Lung (tissue), 12 donors: ENCODE measurements around the gene SLC34A1. TPM values are rescaled to one million over a fixed set of nuclear protein-coding genes. Genes with fewer than 3 reads are reported as not detected.

Experiments
- ATAC-seq: fragments of 200-7000 bp; cut with Tn5 transposase; one replicate; pipeline ENCODE4 v1.9.1; 2020; ENCODE audit warnings: moderate number of reproducible peaks; ENCODE audit not compliant: insufficient read depth, low FRiP score
- DNase-seq, 3 donors: peaks; one replicate each; pipeline ENCODE4 v3.0.0-alpha.2; 2013 to 2017
- H3K27ac ChIP-seq, 2 donors: one replicate each; pipeline ENCODE4 v1.5.1; 2013; ENCODE audit warnings: mild to moderate bottlenecking in 2 of 2, moderate library complexity in 2 of 2, control low read depth in 1 of 2, inconsistent platforms in 1 of 2, low read depth in 1 of 2, low read length in 1 of 2
- H3K27me3 ChIP-seq, 3 donors: one replicate each; pipeline ENCODE4 v1.5.1; 2013; ENCODE audit warnings: low read length in 2 of 3; ENCODE audit not compliant: control insufficient read depth in 3 of 3, insufficient read depth in 3 of 3
- H3K36me3 ChIP-seq, 4 donors: one replicate each; pipeline ENCODE4 v1.5.1; 2013; ENCODE audit warnings: low read length in 4 of 4, mild to moderate bottlenecking in 1 of 4, moderate library complexity in 1 of 4; ENCODE audit not compliant: control insufficient read depth in 4 of 4, insufficient read depth in 4 of 4
- H3K4me1 ChIP-seq, 5 donors: one replicate each; pipeline ENCODE4 v1.5.1; 2013; ENCODE audit warnings: low read length in 5 of 5, mild to moderate bottlenecking in 2 of 5, moderate library complexity in 1 of 5; ENCODE audit not compliant: control insufficient read depth in 5 of 5, insufficient read depth in 5 of 5
- H3K4me3 ChIP-seq: one replicate; pipeline ENCODE4 v1.5.1; 2013; ENCODE audit warnings: mild to moderate bottlenecking, control low read depth, moderate library complexity
- H3K9ac ChIP-seq, 2 donors: one replicate each; pipeline ENCODE4 v1.5.1; 2013; ENCODE audit warnings: low read length in 2 of 2, control low read depth in 1 of 2; ENCODE audit not compliant: insufficient read depth in 1 of 2
- H3K9me3 ChIP-seq, 4 donors: one replicate each; pipeline ENCODE4 v1.5.1; 2013; ENCODE audit warnings: low read length in 3 of 4, mild to moderate bottlenecking in 1 of 4, moderate library complexity in 1 of 4; ENCODE audit not compliant: control insufficient read depth in 4 of 4, insufficient read depth in 3 of 4
- CTCF ChIP-seq: IDR thresholded peaks from 2 replicates; pipeline ENCODE4 v1.5.1; 2012; ENCODE audit warnings: mild to moderate bottlenecking; ENCODE audit errors: control extremely low read depth, extremely low read depth
- WGBS, 2 donors: extraction: QIAGEN DNeasy Blood & Tissue Kit; methylation state at CpG; one replicate each; pipeline ENCODE4 v1.1.7; 2013; 5-methylcytosine and 5-hydroxymethylcytosine counted together
- polyA plus RNA-seq, 2 donors: library from polyadenylated mRNA; stranded (reverse); fragments of 200-250 nt; gene quantifications; one replicate each; pipeline ENCODE4 v1.2.1, GENCODE V29; 2013
- total RNA-seq, 2 donors: library from RNA; depleted of rRNA in 1 of 2; stranded (reverse); fragments of >200 nt in 1 of 2; gene quantifications; one replicate each; pipeline ENCODE4 v1.2.1, GENCODE V29; 2014 to 2021
- donor health status: control.
- donor health status: control.
- donor health status: Bipolar disorder and iron deficiency.
- donor health status: healthy.
- donor health status: DM: yes; HTN: yes; CAD: no.

Gene SLC34A1
- total and polyA plus RNA-seq, 4 donors: 0.02 TPM; not detected in 3

DNA sequence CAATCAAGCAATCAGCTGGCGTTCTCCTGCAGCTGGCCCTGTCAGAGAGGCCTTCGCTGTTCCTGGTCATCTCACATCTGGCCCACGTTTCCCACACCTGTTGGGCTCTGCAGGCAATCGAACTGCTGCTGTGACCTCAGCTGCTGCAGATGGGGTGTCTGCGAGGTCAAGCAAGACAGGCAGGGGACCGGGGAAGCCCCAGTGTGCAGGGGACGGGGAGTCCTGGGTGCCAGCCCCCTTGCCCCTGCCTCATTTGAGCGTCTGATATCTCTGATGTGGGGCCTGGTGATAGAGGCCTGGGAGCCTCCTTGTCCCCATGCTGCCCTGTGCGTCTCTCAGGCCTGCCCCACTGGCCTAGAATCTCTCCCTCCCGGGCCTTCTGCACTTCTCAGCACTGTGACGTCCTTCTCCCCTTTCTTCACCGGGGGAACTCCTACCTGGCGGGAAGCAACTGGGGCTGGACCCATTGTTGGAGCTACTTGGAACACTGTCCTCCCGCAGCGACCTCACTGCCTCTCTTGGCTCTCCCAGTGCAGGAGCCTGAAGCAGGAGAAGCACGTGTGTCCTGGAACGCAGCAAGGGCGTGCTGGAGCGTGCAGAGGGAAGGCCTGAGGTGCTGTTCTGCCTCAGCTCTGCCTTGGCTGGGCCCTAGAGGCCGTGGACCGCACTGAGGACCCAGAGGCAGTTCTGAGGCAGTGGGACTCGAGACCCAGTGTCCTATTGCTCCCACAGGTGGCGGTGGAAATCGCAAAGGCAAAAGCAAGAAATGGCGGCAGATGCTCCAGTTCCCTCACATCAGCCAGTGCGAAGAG is 46.1 kb downstream of the SLC34A1 start:
- no peaks in the 10 kb centered on the region for H3K9me3 ChIP-seq
- peaks cover 0 to 50% (median 18%) of the 10 kb centered on the region in 4 donors for H3K36me3 ChIP-seq

DNA sequence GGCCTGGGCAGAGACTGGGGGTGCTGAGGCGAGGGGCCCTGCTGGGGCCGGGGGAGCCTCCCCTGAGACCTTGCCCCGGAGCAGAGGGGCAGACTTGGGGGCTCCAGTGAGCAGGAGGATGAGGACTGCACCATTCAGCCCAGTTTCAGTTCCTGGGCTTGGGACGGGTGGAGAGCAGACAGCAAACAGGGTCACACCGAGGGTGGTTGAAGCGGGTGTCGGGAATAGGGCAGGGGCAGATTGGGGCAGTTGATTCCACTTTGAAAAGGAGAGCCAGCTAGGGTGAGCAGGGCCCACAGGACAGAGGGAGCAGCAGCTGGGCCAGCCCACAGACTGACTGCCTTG is 46.7 kb downstream of the SLC34A1 start:
- WGBS, 2 donors: 51 to 78% methylated on average over 7 of the region's 7 CpGs
- TF ChIP-seq CTCF: no peak
- Histone ChIP-seq H3K27me3 (no peaks in the 10 kb centered on the region), H3K27ac (peak overlapping the region in 1 of 2 donors; percentile 14), H3K9me3 (no peaks in the 10 kb centered on the region), H3K9ac (no peak overlapping the region), H3K4me3 (no peak overlapping the region), H3K36me3 (peaks cover 0 to 54% (median 18%) of the 10 kb centered on the region in 4 donors), H3K4me1 (peaks cover 0 to 24% (median 9%) of the 10 kb centered on the region in 5 donors)
- DNase-seq (no peak), ATAC-seq (no peak)

More for the DNA sequence above, 46.1 kb downstream of the SLC34A1 start:
- no peak for TF ChIP-seq CTCF
- H3K4me1 ChIP-seq: peaks cover 0 to 28% (median 12%) of the 10 kb centered on the region in 5 donors
- DNase-seq (peak in 1 of 3 donors; percentile 44), ATAC-seq (no peak)
- H3K27me3 ChIP-seq: no peaks in the 10 kb centered on the region
- 77 to 85% methylated on average over 26 of the region's 26 CpGs for WGBS, 2 donors
- no peak overlapping the region for H3K9ac ChIP-seq
- H3K4me3 ChIP-seq: no peak overlapping the region
- H3K27ac ChIP-seq: peak overlapping the region in 1 of 2 donors; percentile 3

DNA sequence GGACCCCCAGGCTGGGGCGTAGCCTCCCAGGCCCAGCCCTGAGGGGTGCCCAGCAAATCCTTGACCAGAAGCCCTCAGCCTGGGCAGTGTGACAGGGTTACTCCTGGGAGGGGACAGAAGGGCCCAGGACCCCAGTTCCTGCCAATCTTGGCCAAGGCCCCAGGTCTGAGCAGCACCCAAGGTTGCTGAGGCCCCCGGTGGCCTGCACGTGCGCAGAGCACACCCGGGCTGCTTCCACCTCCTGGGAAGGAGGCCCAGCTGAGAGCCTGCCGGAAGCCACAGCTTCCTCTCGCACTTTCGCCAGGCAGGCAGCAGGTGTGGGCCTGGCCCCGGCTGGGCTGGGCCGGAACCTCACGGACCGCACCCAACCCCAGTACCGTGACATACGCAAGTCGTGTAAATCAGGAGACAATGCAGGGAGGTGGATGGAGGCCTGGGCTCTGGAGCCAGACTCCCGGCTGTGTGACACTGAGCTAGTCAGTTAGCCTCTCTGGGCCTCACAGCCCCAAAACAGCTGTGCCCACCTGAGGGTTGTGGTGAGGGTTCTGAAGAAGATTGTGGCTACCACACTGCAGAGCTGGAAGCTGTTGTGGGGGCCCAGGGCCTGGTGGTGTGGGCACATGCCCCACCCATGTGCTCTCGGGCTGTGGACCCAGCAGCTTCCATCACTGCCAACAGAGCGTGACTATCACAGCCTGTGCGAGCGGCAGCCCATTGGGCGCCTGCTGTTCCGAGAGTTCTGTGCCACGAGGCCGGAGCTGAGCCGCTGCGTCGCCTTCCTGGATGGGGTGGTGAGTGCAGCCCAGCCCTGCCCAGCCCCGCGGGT is 47.3 kb downstream of the SLC34A1 start:
- H3K27me3 ChIP-seq: no peaks in the 10 kb centered on the region
- peaks cover 0 to 24% (median 9%) of the 10 kb centered on the region in 5 donors for H3K4me1 ChIP-seq
- peaks cover 0 to 60% (median 18%) of the 10 kb centered on the region in 4 donors for H3K36me3 ChIP-seq
- no peak for TF ChIP-seq CTCF
- DNase-seq: no peak
- H3K9ac ChIP-seq: no peak overlapping the region
- H3K27ac ChIP-seq: peak overlapping the region in 1 of 2 donors; percentile 66
- WGBS, 2 donors: 52 to 66% methylated on average over 29 of the region's 29 CpGs
- ATAC-seq: peak; percentile 16
- H3K4me3 ChIP-seq: no peak overlapping the region
- no peaks in the 10 kb centered on the region for H3K9me3 ChIP-seq
